ENCODE data around the gene FOSL1. TPM values are rescaled to one million over a fixed set of nuclear protein-coding genes. Genes with fewer than 3 reads are reported as not detected.

The FOSL1 gene
- total RNA-seq, 4 donors from 2014 or later = 1.3 to 3.3 (median 1.4) TPM; not detected in 1

- WGBS, 2 donors = 55 to 65% methylated on average over 9 to 10 of the region's 10 CpGs
- no peaks in the 10 kb centered on the region for H3K27me3 ChIP-seq
- peak overlapping the region; percentile 32 to 97 (median 85) for H3K27ac ChIP-seq
- peaks cover 0 to 5% (median 0%) of the 10 kb centered on the region in 3 donors for H3K36me3 ChIP-seq
- H3K4me1 ChIP-seq = peaks cover 2 to 66% (median 45%) of the 10 kb centered on the region in 4 donors
- TF ChIP-seq POLR2A (IDR thresholded peaks at IDR 0.05) (no peak), EP300 (IDR thresholded peaks at IDR 0.05) (no peak)
- TF ChIP-seq, protein P1, sequence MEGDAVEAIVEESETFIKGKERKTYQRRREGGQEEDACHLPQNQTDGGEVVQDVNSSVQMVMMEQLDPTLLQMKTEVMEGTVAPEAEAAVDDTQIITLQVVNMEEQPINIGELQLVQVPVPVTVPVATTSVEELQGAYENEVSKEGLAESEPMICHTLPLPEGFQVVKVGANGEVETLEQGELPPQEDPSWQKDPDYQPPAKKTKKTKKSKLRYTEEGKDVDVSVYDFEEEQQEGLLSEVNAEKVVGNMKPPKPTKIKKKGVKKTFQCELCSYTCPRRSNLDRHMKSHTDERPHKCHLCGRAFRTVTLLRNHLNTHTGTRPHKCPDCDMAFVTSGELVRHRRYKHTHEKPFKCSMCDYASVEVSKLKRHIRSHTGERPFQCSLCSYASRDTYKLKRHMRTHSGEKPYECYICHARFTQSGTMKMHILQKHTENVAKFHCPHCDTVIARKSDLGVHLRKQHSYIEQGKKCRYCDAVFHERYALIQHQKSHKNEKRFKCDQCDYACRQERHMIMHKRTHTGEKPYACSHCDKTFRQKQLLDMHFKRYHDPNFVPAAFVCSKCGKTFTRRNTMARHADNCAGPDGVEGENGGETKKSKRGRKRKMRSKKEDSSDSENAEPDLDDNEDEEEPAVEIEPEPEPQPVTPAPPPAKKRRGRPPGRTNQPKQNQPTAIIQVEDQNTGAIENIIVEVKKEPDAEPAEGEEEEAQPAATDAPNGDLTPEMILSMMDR (IDR thresholded peaks at IDR 0.05) = no peak
- no peaks in the 10 kb centered on the region for H3K9me3 ChIP-seq
- H3K4me3 ChIP-seq = no peak overlapping the region
- no peak for DNase-seq (ENCODE audit: low spot score in 2 of 2)
Measured at GRCh38 chr11:65915101-65915820, 15.1 kb upstream of the FOSL1 start.

DNA sequence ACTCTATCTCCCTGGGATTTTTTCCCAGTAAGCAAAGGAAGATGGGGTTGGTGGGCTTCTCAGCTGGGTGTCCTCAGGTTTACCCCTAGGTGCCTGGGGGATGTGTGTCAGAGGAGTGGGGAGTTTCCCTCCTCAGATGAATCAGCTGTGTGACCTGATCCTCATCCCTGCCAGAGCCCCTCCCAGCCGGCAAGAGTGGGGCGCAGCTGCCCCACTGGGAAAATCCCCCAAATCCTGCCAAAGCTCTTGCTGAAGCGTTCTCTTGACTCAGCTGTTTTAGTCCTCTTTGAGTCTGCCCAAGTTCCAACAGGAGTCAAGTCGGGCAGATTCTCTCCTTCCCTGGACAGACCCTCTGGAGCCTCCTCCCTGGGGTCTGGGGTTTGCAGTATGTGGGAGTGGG lies 12.7 kb upstream of the FOSL1 start:
- H3K27me3 ChIP-seq = no peaks in the 10 kb centered on the region
- H3K4me1 ChIP-seq = peaks cover 0 to 57% (median 39%) of the 10 kb centered on the region in 4 donors
- peaks cover 0 to 5% (median 0%) of the 10 kb centered on the region in 3 donors for H3K36me3 ChIP-seq
- H3K9me3 ChIP-seq = no peaks in the 10 kb centered on the region
- TF ChIP-seq, protein P1 (IDR thresholded peaks at IDR 0.05) = no peak
- DNase-seq (ENCODE audit: low spot score in 2 of 2) = no peak
- 22 to 32% methylated on average over 2 to 4 of the region's 4 CpGs for WGBS, 2 donors
- peak overlapping the region in 2 of 4 donors; percentile 32 to 85 for H3K27ac ChIP-seq
- no peak overlapping the region for H3K4me3 ChIP-seq

GRCh38 chr11:65911682-65912568 lies 11.7 kb upstream of the FOSL1 start:
- TF ChIP-seq EP300 (IDR thresholded peaks at IDR 0.05) (peak in 1 of 2 donors; percentile 66), POLR2A (IDR thresholded peaks at IDR 0.05) (no peak)
- TF ChIP-seq, protein P1 (IDR thresholded peaks at IDR 0.05) = peak; percentile 5 to 57 (median 32)
- DNase-seq (ENCODE audit: low spot score in 2 of 2) = peak in 1 of 2 donors; percentile 44
- Histone ChIP-seq H3K9me3 (no peaks in the 10 kb centered on the region), H3K27ac (peak overlapping the region; percentile 37 to 85 (median 64)), H3K27me3 (no peaks in the 10 kb centered on the region), H3K36me3 (peaks cover 0 to 2% (median 0%) of the 10 kb centered on the region in 3 donors), H3K4me3 (no peak overlapping the region), H3K4me1 (peaks cover 0 to 48% (median 29%) of the 10 kb centered on the region in 4 donors)
- WGBS, 2 donors = 14 to 17% methylated on average over 14 of the region's 14 CpGs

DNA sequence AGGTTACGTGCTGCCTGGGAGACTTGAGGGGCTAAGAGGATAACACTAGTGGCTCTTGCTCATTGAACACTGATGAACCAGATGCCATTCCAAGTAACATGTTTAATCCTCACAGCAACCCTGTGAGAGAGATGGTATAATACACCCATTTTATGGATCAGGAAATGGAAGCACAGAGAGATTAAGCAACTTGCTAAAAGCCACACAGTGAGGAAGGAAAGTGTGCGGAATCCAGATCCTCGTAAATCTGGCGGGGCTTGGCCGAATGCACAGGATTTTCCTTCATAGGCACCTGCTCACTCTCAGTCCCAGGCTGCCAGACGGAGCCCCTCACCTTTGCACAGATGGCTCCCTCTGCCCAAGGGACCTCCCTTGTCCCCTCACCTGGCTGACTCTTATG lies 7.7 kb upstream of the FOSL1 start:
- H3K9me3 ChIP-seq = no peaks in the 10 kb centered on the region
- TF ChIP-seq POLR2A (IDR thresholded peaks at IDR 0.05) (no peak), EP300 (IDR thresholded peaks at IDR 0.05) (no peak)
- TF ChIP-seq, protein P1 (IDR thresholded peaks at IDR 0.05) = no peak
- DNase-seq (ENCODE audit: low spot score in 2 of 2) = no peak
- H3K4me1 ChIP-seq = peaks cover 0 to 22% (median 10%) of the 10 kb centered on the region in 4 donors
- no peaks in the 10 kb centered on the region for H3K36me3 ChIP-seq
- 84 to 85% methylated on average over 6 of the region's 6 CpGs for WGBS, 2 donors
- H3K27me3 ChIP-seq = no peaks in the 10 kb centered on the region
- H3K27ac ChIP-seq = no peak overlapping the region
- no peak overlapping the region for H3K4me3 ChIP-seq

Measured in tibial nerve (tissue), 4 donors.